OCI-LY3 (cell line): ENCODE data around the gene MYO16.

Experiments
- CTCF ChIP-seq: fragments of 200-600, 300-600 bp; sonication (generic); IDR thresholded peaks from 2 replicates; pipeline ENCODE4 v1.5.1; 2014; ENCODE audit warnings: antibody characterized with exemption, low read length, low read depth
- EZH2phosphoT487 ChIP-seq: fragments of 200-600 bp; shearing (Covaris generic); IDR thresholded peaks from 2 replicates; pipeline ENCODE4 v1.6.1; 2018; ENCODE audit warnings: antibody characterized with exemption, mixed run types, low read depth

GRCh38 chr13:108981407-108981806 is 352.0 kb downstream of the MYO16 start:
- TF ChIP-seq EZH2phosphoT487 (no peak), CTCF (no peak)
